ENCODE measurements around the gene NCOR1.
A peak's percentile ranks its signal among the peaks of the same experiment; 100 is the strongest.

The NCOR1 gene

GRCh38 chr17:16036261-16036660, 179.1 kb downstream of the NCOR1 start:
- TF ChIP-seq CTCF (IDR thresholded peaks at IDR 0.05; ENCODE audit: control extremely low read depth, extremely low read depth, low read depth, missing control alignments), result no peak
- CTCF ChIA-PET, result interaction anchor here (1.9 kb wide), 1 partner anchor 27 kb away, joined by 4 read pairs; no protein-coding TSS in a partner anchor
- POLR2A ChIA-PET, result no interaction called here
- no peak for DNase-seq (ENCODE audit: extremely low spot score)

GRCh38 chr17:16033729-16034349, 181.5 kb downstream of the NCOR1 start:
- ChIA-PET POLR2A (no interaction called here), CTCF (interaction anchor here (0.9 to 1.0 kb wide), 2 partner anchors 9 to 10 kb away, joined by 3 read pairs; no protein-coding TSS in a partner anchor)
- no peak for TF ChIP-seq CTCF (IDR thresholded peaks at IDR 0.05; ENCODE audit: control extremely low read depth, extremely low read depth, low read depth, missing control alignments)
- DNase-seq (ENCODE audit: extremely low spot score), result no peak

- ChIA-PET POLR2A (no interaction called here), CTCF (interaction anchor here (0.7 to 1.3 kb wide), 3 partner anchors 18 to 493 kb away, joined by 3 read pairs; no protein-coding TSS in a partner anchor)
- TF ChIP-seq CTCF (IDR thresholded peaks at IDR 0.05; ENCODE audit: control extremely low read depth, extremely low read depth, low read depth, missing control alignments), result no peak
- peak; percentile 46 for DNase-seq (ENCODE audit: extremely low spot score)
Observed at GRCh38 chr17:16027708-16028584, 187.4 kb downstream of the NCOR1 start.

DNA sequence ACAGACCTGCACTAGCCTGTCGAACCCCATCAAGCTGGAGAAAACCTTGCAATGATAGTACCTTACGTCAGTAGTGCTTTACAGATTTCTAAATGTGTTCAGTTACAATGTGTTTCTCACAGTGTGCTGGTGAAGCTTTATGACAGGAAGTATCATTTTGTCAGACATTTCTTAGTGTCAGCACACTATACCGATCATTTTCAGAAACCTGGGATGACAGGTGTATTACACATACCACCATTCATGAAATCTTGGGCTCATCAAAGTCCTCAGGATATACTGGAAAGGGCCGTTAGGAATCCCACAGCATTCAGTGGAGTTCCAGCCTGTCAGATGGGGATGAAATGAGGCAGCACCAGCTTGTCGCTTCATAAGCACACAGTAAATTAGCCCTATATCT, 188.4 kb downstream of the NCOR1 start:
- DNase-seq (ENCODE audit: extremely low spot score), result no peak
- ChIA-PET CTCF (interaction anchor here (1.9 kb wide), 2 partner anchors 18 to 20 kb away, joined by 4 to 5 read pairs; no protein-coding TSS in a partner anchor), POLR2A (no interaction called here)
- no peak for TF ChIP-seq CTCF (IDR thresholded peaks at IDR 0.05; ENCODE audit: control extremely low read depth, extremely low read depth, low read depth, missing control alignments)

DNA sequence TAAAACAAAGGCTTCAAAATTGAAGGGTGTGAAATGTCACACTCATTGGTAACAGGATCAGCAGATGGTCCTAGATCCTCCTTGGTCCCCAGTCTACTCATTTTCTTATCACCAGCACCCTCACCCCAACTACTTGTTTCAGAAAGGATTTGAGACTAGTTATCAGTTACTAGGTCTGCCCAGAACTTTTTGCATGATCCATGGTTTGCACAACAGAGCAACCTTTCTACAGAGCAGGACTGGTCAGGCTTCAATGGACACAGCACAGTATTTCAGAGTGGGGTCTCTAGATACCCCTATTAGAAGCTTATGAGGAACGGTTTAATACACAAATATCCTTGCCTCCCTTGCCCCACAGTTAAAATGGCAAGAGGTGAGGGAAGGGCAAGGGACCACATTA, 190.1 kb downstream of the NCOR1 start:
- no peak for TF ChIP-seq CTCF (IDR thresholded peaks at IDR 0.05; ENCODE audit: control extremely low read depth, extremely low read depth, low read depth, missing control alignments)
- POLR2A ChIA-PET, result no interaction called here
- no peak for DNase-seq (ENCODE audit: extremely low spot score)
- CTCF ChIA-PET, result interaction anchor here (1.0 kb wide), 1 partner anchor 12 kb away, joined by 3 read pairs; no protein-coding TSS in a partner anchor

GRCh38 chr17:16023881-16024280, 191.5 kb downstream of the NCOR1 start:
- no peak for TF ChIP-seq CTCF (IDR thresholded peaks at IDR 0.05; ENCODE audit: control extremely low read depth, extremely low read depth, low read depth, missing control alignments)
- POLR2A ChIA-PET, result no interaction called here
- CTCF ChIA-PET, result interaction anchor here (1.0 kb wide), 1 partner anchor 26 kb away, joined by 3 read pairs; no protein-coding TSS in a partner anchor
- DNase-seq (ENCODE audit: extremely low spot score), result no peak

Data from GM10248 (cell line).